ENCODE data around the gene ACTN4.

Gene ACTN4

DNA sequence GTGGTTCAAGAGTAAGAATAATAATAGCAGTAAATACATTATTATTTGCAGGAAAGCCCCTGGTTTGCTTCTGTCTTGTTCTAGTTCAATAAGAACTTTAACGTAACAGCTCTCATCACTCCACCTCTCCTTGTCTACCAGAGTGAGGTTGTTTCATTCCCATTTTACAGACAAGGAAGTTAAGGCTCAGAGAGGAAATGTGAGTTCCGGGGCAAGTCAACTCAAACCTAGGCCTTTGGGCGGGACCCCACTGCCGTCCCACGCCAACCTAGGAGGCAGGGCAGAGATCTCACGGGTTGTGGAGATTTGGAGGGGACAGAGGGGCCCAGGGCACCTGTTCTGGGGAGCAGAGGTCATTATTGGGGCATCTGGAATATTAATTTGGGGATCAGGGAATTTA is 31.2 kb upstream of the ACTN4 start:
- DNase-seq (ENCODE audit: extremely low read depth, insufficient read length) = no peak
- peak overlapping the region; percentile 100 for H3K4me3 ChIP-seq (replicated peaks; ENCODE audit: low read depth, low read length)
- TF ChIP-seq, protein P1, sequence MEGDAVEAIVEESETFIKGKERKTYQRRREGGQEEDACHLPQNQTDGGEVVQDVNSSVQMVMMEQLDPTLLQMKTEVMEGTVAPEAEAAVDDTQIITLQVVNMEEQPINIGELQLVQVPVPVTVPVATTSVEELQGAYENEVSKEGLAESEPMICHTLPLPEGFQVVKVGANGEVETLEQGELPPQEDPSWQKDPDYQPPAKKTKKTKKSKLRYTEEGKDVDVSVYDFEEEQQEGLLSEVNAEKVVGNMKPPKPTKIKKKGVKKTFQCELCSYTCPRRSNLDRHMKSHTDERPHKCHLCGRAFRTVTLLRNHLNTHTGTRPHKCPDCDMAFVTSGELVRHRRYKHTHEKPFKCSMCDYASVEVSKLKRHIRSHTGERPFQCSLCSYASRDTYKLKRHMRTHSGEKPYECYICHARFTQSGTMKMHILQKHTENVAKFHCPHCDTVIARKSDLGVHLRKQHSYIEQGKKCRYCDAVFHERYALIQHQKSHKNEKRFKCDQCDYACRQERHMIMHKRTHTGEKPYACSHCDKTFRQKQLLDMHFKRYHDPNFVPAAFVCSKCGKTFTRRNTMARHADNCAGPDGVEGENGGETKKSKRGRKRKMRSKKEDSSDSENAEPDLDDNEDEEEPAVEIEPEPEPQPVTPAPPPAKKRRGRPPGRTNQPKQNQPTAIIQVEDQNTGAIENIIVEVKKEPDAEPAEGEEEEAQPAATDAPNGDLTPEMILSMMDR (IDR thresholded peaks at IDR 0.05; ENCODE audit: insufficient read depth, low read length, poor library complexity, severe bottlenecking) = no peak
- peaks cover 12% of the 10 kb centered on the region for H3K36me3 ChIP-seq (ENCODE audit: control insufficient read depth, insufficient read depth, low read length)
- no peaks in the 10 kb centered on the region for H3K27me3 ChIP-seq (replicated peaks; ENCODE audit: control insufficient read depth, insufficient read depth, low read length)

- Histone ChIP-seq H3K4me3 (replicated peaks; ENCODE audit: low read depth, low read length) (peak overlapping the region; percentile 100), H3K27me3 (replicated peaks; ENCODE audit: control insufficient read depth, insufficient read depth, low read length) (no peaks in the 10 kb centered on the region), H3K36me3 (ENCODE audit: control insufficient read depth, insufficient read depth, low read length) (peaks cover 14% of the 10 kb centered on the region)
- TF ChIP-seq, protein P1 (IDR thresholded peaks at IDR 0.05; ENCODE audit: insufficient read depth, low read length, poor library complexity, severe bottlenecking) = no peak
- DNase-seq (ENCODE audit: extremely low read depth, insufficient read length) = no peak
These were observed 30.1 kb upstream of the ACTN4 start for GRCh38 chr19:38617283-38617763.

GRCh38 chr19:38617764-38618589 is 29.5 kb upstream of the ACTN4 start, which contains the start of gene MAP4K1:
Gene MAP4K1, minus strand, starts transcription at chr19:38617953. Its CDS starts 58 bp downstream, at chr19:38617895.
- DNase-seq (ENCODE audit: extremely low read depth, insufficient read length) = peak; percentile 93
- H3K36me3 ChIP-seq (ENCODE audit: control insufficient read depth, insufficient read depth, low read length) = peaks cover 9% of the 10 kb centered on the region
- peak within 1 kb of the TSS; percentile 100 for H3K4me3 ChIP-seq (replicated peaks; ENCODE audit: low read depth, low read length)
- TF ChIP-seq, protein P1 (IDR thresholded peaks at IDR 0.05; ENCODE audit: insufficient read depth, low read length, poor library complexity, severe bottlenecking) = no peak
- no peaks in the 10 kb centered on the region for H3K27me3 ChIP-seq (replicated peaks; ENCODE audit: control insufficient read depth, insufficient read depth, low read length)

- Histone ChIP-seq H3K27me3 (replicated peaks; ENCODE audit: control insufficient read depth, insufficient read depth, low read length) (no peaks in the 10 kb centered on the region), H3K36me3 (ENCODE audit: control insufficient read depth, insufficient read depth, low read length) (peaks cover 11% of the 10 kb centered on the region), H3K4me3 (replicated peaks; ENCODE audit: low read depth, low read length) (peak within 1 kb of the TSS; percentile 100)
- peak; percentile 98 for DNase-seq (ENCODE audit: extremely low read depth, insufficient read length)
- TF ChIP-seq, protein P1 (IDR thresholded peaks at IDR 0.05; ENCODE audit: insufficient read depth, low read length, poor library complexity, severe bottlenecking) = no peak
These were observed 28.7 kb upstream of the ACTN4 start, which contains the start of gene EIF3K for GRCh38 chr19:38618590-38619360. Gene EIF3K, plus strand, starts transcription at chr19:38619188. Its CDS starts 81 bp downstream, at chr19:38619269.

DNA sequence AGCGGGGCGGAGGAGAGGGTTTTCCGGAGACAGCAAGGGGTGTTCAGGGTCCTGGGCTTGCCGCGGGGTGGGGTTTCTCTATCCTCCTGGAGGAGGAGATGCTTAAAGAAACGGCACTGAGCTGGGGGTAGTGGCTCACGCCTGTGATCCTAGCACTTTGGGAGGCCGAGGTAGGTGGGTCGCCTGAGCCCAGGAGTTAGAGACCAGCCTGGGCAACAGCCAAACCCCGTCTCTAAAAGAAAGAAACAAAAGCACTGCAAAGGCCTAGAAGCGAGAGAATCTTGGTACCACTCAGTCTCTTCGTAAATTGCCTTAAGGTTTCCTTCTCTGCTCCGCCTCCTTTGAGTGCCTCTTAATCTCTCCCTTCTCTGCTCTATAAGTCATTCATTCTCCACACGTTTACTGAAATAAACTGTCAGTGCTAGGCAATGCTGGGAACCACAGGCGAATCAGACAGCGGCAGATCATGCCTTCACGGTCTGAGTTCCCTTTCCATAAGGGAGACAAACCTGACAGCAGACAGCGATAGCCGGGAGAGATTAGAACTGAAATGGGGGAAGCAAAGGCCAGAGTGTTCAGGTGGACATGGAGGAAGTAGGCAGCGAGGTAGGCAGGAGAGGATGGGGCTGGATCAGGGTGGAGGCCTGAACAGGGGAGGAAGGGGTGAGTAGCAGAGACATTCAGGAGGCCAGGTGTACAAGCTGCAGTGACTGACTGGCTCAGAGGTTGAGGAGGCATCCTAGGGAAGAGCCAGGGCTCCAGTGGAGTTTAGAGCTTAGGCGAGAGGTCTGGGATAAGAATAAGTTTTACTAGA is 27.9 kb upstream of the ACTN4 start:
- TF ChIP-seq, protein P1 (IDR thresholded peaks at IDR 0.05; ENCODE audit: insufficient read depth, low read length, poor library complexity, severe bottlenecking) = no peak
- DNase-seq (ENCODE audit: extremely low read depth, insufficient read length) = no peak
- peak overlapping the region; percentile 100 for H3K4me3 ChIP-seq (replicated peaks; ENCODE audit: low read depth, low read length)
- peaks cover 15% of the 10 kb centered on the region for H3K36me3 ChIP-seq (ENCODE audit: control insufficient read depth, insufficient read depth, low read length)
- H3K27me3 ChIP-seq (replicated peaks; ENCODE audit: control insufficient read depth, insufficient read depth, low read length) = no peaks in the 10 kb centered on the region

Measured in GM06990 (cell line).